Caco-2 (cell line): ENCODE measurements around the gene KRTAP9-9. TPM values are rescaled to one million over a fixed set of nuclear protein-coding genes. Genes with fewer than 3 reads are reported as not detected.

Experiments used
- BruUV-seq: library from RNA; stranded (reverse); fragments of 400-500 nt; replicated peaks from 2 replicates; lab custom pipeline; 2021; lab: Mats Ljungman, UMichigan
- CTCF ChIA-PET: fragments of 300-600 bp; sonication (Branson Sonifier 250); formaldehyde crosslinking; loops from one replicate; lab custom pipeline; 2022; ENCODE audit warnings: antibody characterized with exemption; lab: Charles Lee
- POLR2A ChIA-PET: fragments of 300-600 bp; sonication (Branson Sonifier 250); formaldehyde crosslinking; loops from one replicate; lab custom pipeline; 2022; ENCODE audit warnings: antibody characterized with exemption; lab: Charles Lee
- DNase-seq, 2 experiments: peaks; one replicate each; pipeline versions ENCODE4 v3.0.0 to v3.0.0-alpha.2; 2020 to 2022
- H3K27me3 ChIP-seq: replicated peaks from 2 replicates; pipeline ENCODE4 v1.6.0; 2011; ENCODE audit warnings: low read length; ENCODE audit not compliant: control insufficient read depth, insufficient read depth
- H3K36me3 ChIP-seq: 2 replicates; pipeline ENCODE4 v1.5.1; 2011; ENCODE audit warnings: low read length; ENCODE audit not compliant: control insufficient read depth, insufficient read depth
- H3K4me1 ChIP-seq: fragments of 250-450 bp; sonication (Bioruptor Pico); 2 replicates; pipeline ENCODE4 v1.5.1; 2020; ENCODE audit warnings: mild to moderate bottlenecking
- H3K4me3 ChIP-seq: 2 replicates; pipeline ENCODE4 v1.5.1; 2011; ENCODE audit warnings: low read depth, mild to moderate bottlenecking, control low read depth, low read length
- H3K9me3 ChIP-seq: fragments of 250-450 bp; sonication (Bioruptor Pico); 2 replicates; pipeline ENCODE4 v1.5.1; 2020; ENCODE audit warnings: mild to moderate bottlenecking, moderate library complexity
- H3K27ac Mint-ChIP-seq: one replicate; pipeline ENCODE4 v1.8.0; 2022; ENCODE audit warnings: mixed read lengths; ENCODE audit not compliant: unreplicated experiment
- H3K27me3 Mint-ChIP-seq: one replicate; pipeline ENCODE4 v1.8.0; 2022; ENCODE audit warnings: mixed read lengths; ENCODE audit not compliant: insufficient read depth, unreplicated experiment
- H3K36me3 Mint-ChIP-seq: one replicate; pipeline ENCODE4 v1.8.0; 2022; ENCODE audit warnings: mild to moderate bottlenecking, mixed read lengths; ENCODE audit not compliant: insufficient read depth, unreplicated experiment
- H3K4me1 Mint-ChIP-seq: one replicate; pipeline ENCODE4 v1.8.0; 2022; ENCODE audit warnings: low read depth, mixed read lengths; ENCODE audit not compliant: unreplicated experiment
- H3K4me3 Mint-ChIP-seq: one replicate; pipeline ENCODE4 v1.8.0; 2022; ENCODE audit warnings: mild to moderate bottlenecking, moderate library complexity, mixed read lengths; ENCODE audit not compliant: unreplicated experiment
- H3K9me3 Mint-ChIP-seq: one replicate; pipeline ENCODE4 v1.8.0; 2022; ENCODE audit warnings: mixed read lengths; ENCODE audit not compliant: unreplicated experiment
- CTCF ChIP-seq, 2 experiments: fragments of 200-600 bp in 1 of 2; IDR thresholded peaks; 1 replicate in 1 of 2; 2 replicates in 1 of 2; pipeline versions ENCODE4 v1.5.1 to v1.8.0; 2011 to 2022; ENCODE audit warnings: antibody characterized with exemption in 1 of 2, control low read depth in 1 of 2, inconsistent platforms in 1 of 2, low read depth in 1 of 2, low read length in 1 of 2, mild to moderate bottlenecking in 1 of 2, moderate library complexity in 1 of 2; ENCODE audit not compliant: insufficient read depth in 1 of 2, severe bottlenecking in 1 of 2, unreplicated experiment in 1 of 2
- intact Hi-C: fragments of 100-400 bp; cut with micrococcal nuclease; formaldehyde crosslinking; loops from one replicate; pipeline ENCODE4 v1.10.0; 2022; ENCODE audit not compliant: unreplicated experiment
- total RNA-seq: library from RNA; stranded (reverse); gene quantifications from 2 replicates; pipeline ENCODE4 v1.2.3, GENCODE V29; 2022

KRTAP9-9 gene
- total RNA-seq, 1 experiment from 2014 or later, result not detected

- H3K27me3 Mint-ChIP-seq, result no peaks in the 10 kb centered on the region
- CTCF ChIA-PET, result interaction anchor here (0.6 kb wide), 1 partner anchor 248 kb away, joined by 3 read pairs; no protein-coding TSS in a partner anchor
- no peaks in the 10 kb centered on the region; the same call in 1 of the 2 replicates for H3K9me3 ChIP-seq
- POLR2A ChIA-PET, result no interaction called here
- DNase-seq, result no peak
- no peak overlapping the region for H3K27ac Mint-ChIP-seq
- H3K36me3 Mint-ChIP-seq, result no peaks in the 10 kb centered on the region
- H3K4me3 Mint-ChIP-seq, result no peak overlapping the region
- H3K36me3 ChIP-seq, result no peaks in the 10 kb centered on the region
- no TSS peak for BruUV-seq
- TF ChIP-seq CTCF (IDR thresholded peaks at IDR 0.05; ENCODE audit: insufficient read depth in 1 of 2, low read depth in 1 of 2, low read length in 1 of 2, severe bottlenecking in 1 of 2, unreplicated experiment in 1 of 2), result no peak
- H3K4me1 Mint-ChIP-seq, result no peaks in the 10 kb centered on the region
- no peaks in the 10 kb centered on the region for H3K9me3 Mint-ChIP-seq
- H3K4me3 ChIP-seq, result no peak overlapping the region
- intact Hi-C loops, result no loop called here
- no peaks in the 10 kb centered on the region for H3K27me3 ChIP-seq
- H3K4me1 ChIP-seq, result no peaks in the 10 kb centered on the region
Observed at GRCh38 chr17:41301204-41301790, 46.1 kb downstream of the KRTAP9-9 start.

GRCh38 chr17:41301916-41302901 is 47.0 kb downstream of the KRTAP9-9 start, which contains the start of gene KRTAP29-1:
TSS of gene KRTAP29-1 (minus strand) at chr17:41302851. CDS start at chr17:41302851, 0 bp downstream.
- DNase-seq, result no peak
- no TSS peak for BruUV-seq
- no peaks in the 10 kb centered on the region; the same call in 1 of the 2 replicates for H3K9me3 ChIP-seq
- Mint-ChIP-seq H3K9me3 (no peaks in the 10 kb centered on the region), H3K27ac (no peak within 1 kb of the TSS), H3K4me1 (no peaks in the 10 kb centered on the region), H3K4me3 (no peak within 1 kb of the TSS), H3K27me3 (no peaks in the 10 kb centered on the region), H3K36me3 (no peaks in the 10 kb centered on the region)
- H3K4me1 ChIP-seq, result no peaks in the 10 kb centered on the region
- intact Hi-C loops, result no loop called here
- H3K36me3 ChIP-seq, result no peaks in the 10 kb centered on the region
- no peak for TF ChIP-seq CTCF (IDR thresholded peaks at IDR 0.05; ENCODE audit: insufficient read depth in 1 of 2, low read depth in 1 of 2, low read length in 1 of 2, severe bottlenecking in 1 of 2, unreplicated experiment in 1 of 2)
- H3K27me3 ChIP-seq, result no peaks in the 10 kb centered on the region
- ChIA-PET POLR2A (no interaction called here), CTCF (no interaction called here)
- H3K4me3 ChIP-seq, result no peak within 1 kb of the TSS

GRCh38 chr17:41302981-41303380 is 47.8 kb downstream of the KRTAP9-9 start:
- no TSS peak for BruUV-seq
- ChIA-PET POLR2A (no interaction called here), CTCF (no interaction called here)
- H3K4me3 ChIP-seq, result no peak overlapping the region
- Mint-ChIP-seq H3K27me3 (no peaks in the 10 kb centered on the region), H3K4me3 (no peak overlapping the region), H3K9me3 (no peaks in the 10 kb centered on the region), H3K4me1 (no peaks in the 10 kb centered on the region), H3K27ac (no peak overlapping the region), H3K36me3 (no peaks in the 10 kb centered on the region)
- H3K4me1 ChIP-seq, result no peaks in the 10 kb centered on the region
- no peak for TF ChIP-seq CTCF (IDR thresholded peaks at IDR 0.05; ENCODE audit: insufficient read depth in 1 of 2, low read depth in 1 of 2, low read length in 1 of 2, severe bottlenecking in 1 of 2, unreplicated experiment in 1 of 2)
- intact Hi-C loops, result no loop called here
- DNase-seq, result no peak
- no peaks in the 10 kb centered on the region for H3K27me3 ChIP-seq
- H3K36me3 ChIP-seq, result no peaks in the 10 kb centered on the region
- H3K9me3 ChIP-seq, result no peaks in the 10 kb centered on the region; the same call in 1 of the 2 replicates
